ENCODE measurements around the gene ADAMTSL2. TPM values are rescaled to one million over a fixed set of nuclear protein-coding genes. Genes with fewer than 3 reads are reported as not detected.

The ADAMTSL2 gene
- 0.64 to 0.87 TPM (median 0.64 TPM) in 3 replicates for total RNA-seq (2021)
- Bru-seq, nascent RNA: percentile 12 among the genes with signal in this experiment
- long read RNA-seq, experiment 1, full-length matches to known transcripts: 1 of 5 reads
- long read RNA-seq, experiment 1, partial matches to known transcripts: 3 of 5 reads
- long read RNA-seq, experiment 1, other reads (novel, unspliced or antisense): 1 of 5 reads
- long read RNA-seq, experiment 2: 0 reads
- long read RNA-seq, experiment 3: 0 reads

DNA sequence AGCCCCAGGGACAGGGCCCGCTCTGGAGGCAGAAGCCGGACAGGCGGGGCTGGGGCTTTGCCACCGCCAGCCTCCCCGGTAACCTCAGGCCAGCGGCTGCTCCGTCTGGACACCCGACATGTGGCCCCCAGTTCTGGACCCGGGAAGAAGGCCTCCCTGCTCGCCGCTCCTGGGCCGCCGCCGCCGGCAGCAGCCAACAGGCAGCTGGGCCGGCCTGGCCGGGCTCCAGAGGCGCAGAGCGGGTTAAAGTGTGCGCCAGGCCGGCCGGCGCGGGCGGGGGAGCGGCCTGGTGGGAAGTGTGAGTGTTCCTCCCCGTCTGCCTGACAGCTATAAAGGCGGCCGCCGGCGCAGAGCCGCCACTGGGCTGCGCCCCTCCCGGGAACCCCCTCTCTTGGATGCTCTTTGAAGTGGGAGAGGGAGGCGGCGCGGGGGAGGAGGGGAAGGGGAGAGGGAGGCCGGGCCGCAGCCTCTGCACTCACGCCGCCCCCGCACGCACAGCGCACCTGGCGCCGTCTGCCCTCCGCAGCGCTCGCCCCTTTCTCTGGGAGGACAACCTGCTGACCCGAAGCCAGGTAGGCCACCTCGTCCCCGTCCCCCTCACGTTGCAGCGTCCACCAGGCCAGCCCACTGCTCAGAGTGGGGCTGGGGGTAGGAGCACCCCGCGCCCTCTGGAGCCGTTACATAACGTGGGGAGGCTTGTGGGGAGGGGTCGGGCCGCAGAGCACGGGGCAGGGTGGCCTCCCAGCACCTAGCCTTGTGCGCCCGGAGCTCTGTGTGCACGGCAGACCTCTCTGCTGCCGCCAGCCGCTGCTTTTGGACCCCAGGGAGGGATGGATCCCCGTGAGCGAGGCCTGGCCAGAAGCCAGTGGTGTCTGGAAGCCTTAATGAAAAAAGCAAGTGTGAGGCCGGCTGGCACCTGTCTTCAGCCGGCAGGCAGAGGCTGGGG, at the start of gene ADAMTSL2:
ADAMTSL2 (plus strand) TSS at position 359 of the 946 bp plus-strand sequence. CDS start 2,009 bp downstream, outside the sequence.
- ChIA-PET CTCF (interaction anchor here (0.8 to 2.6 kb wide), 13 partner anchors 17 to 208 kb away, joined by 3 to 11 read pairs (median 4); no protein-coding TSS in a partner anchor), POLR2A (interaction anchor here (0.6 kb wide), 1 partner anchor 36 kb away, joined by 3 read pairs; no protein-coding TSS in a partner anchor)
- TF ChIP-seq NFE2L1 (CRISPR knock-in tag; IDR thresholded peaks at IDR 0.05): no peak
- no peak for TF ChIP-seq ATF1 (CRISPR knock-in tag; IDR thresholded peaks at IDR 0.05)
- TF ChIP-seq RELA (CRISPR knock-in tag; IDR thresholded peaks at IDR 0.05; ENCODE audit: borderline replicate concordance): 0 out of 2 replicates have a peak, but pooled peaks have one; percentile 24
- 0 out of 2 replicates have a peak, but pooled peaks have one; percentile 32 for TF ChIP-seq ZNF263 (CRISPR knock-in tag; IDR thresholded peaks at IDR 0.05; ENCODE audit: low read depth)
- no peak for TF ChIP-seq JUN (CRISPR knock-in tag; IDR thresholded peaks at IDR 0.05)
- TF ChIP-seq CREB1 (CRISPR knock-in tag; IDR thresholded peaks at IDR 0.05): no peak
- TF ChIP-seq, protein P1, sequence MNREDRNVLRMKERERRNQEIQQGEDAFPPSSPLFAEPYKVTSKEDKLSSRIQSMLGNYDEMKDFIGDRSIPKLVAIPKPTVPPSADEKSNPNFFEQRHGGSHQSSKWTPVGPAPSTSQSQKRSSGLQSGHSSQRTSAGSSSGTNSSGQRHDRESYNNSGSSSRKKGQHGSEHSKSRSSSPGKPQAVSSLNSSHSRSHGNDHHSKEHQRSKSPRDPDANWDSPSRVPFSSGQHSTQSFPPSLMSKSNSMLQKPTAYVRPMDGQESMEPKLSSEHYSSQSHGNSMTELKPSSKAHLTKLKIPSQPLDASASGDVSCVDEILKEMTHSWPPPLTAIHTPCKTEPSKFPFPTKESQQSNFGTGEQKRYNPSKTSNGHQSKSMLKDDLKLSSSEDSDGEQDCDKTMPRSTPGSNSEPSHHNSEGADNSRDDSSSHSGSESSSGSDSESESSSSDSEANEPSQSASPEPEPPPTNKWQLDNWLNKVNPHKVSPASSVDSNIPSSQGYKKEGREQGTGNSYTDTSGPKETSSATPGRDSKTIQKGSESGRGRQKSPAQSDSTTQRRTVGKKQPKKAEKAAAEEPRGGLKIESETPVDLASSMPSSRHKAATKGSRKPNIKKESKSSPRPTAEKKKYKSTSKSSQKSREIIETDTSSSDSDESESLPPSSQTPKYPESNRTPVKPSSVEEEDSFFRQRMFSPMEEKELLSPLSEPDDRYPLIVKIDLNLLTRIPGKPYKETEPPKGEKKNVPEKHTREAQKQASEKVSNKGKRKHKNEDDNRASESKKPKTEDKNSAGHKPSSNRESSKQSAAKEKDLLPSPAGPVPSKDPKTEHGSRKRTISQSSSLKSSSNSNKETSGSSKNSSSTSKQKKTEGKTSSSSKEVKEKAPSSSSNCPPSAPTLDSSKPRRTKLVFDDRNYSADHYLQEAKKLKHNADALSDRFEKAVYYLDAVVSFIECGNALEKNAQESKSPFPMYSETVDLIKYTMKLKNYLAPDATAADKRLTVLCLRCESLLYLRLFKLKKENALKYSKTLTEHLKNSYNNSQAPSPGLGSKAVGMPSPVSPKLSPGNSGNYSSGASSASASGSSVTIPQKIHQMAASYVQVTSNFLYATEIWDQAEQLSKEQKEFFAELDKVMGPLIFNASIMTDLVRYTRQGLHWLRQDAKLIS (CRISPR knock-in tag; IDR thresholded peaks at IDR 0.05; ENCODE audit: borderline replicate concordance): no peak
- TF ChIP-seq, protein P2, sequence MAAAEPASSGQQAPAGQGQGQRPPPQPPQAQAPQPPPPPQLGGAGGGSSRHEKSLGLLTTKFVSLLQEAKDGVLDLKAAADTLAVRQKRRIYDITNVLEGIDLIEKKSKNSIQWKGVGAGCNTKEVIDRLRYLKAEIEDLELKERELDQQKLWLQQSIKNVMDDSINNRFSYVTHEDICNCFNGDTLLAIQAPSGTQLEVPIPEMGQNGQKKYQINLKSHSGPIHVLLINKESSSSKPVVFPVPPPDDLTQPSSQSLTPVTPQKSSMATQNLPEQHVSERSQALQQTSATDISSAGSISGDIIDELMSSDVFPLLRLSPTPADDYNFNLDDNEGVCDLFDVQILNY (CRISPR knock-in tag; IDR thresholded peaks at IDR 0.05): peak; percentile 37; the same call in 1 of the 2 replicates
- TF ChIP-seq, protein P3, sequence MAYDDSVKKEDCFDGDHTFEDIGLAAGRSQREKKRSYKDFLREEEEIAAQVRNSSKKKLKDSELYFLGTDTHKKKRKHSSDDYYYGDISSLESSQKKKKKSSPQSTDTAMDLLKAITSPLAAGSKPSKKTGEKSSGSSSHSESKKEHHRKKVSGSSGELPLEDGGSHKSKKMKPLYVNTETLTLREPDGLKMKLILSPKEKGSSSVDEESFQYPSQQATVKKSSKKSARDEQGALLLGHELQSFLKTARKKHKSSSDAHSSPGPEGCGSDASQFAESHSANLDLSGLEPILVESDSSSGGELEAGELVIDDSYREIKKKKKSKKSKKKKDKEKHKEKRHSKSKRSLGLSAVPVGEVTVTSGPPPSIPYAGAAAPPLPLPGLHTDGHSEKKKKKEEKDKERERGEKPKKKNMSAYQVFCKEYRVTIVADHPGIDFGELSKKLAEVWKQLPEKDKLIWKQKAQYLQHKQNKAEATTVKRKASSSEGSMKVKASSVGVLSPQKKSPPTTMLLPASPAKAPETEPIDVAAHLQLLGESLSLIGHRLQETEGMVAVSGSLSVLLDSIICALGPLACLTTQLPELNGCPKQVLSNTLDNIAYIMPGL (CRISPR knock-in tag; IDR thresholded peaks at IDR 0.05): peak; percentile 74
- peak; percentile 62 for DNase-seq (ENCODE audit: low spot score)
- H3K27ac Mint-ChIP-seq: no peak within 1 kb of the TSS
- H3K9me3 Mint-ChIP-seq: no peaks in the 10 kb centered on the region
- peaks cover 22% of the 10 kb centered on the region for H3K4me1 Mint-ChIP-seq
- no peaks in the 10 kb centered on the region for H3K36me3 Mint-ChIP-seq
- H3K4me3 Mint-ChIP-seq: peak within 1 kb of the TSS; percentile 50
- peaks cover 25% of the 10 kb centered on the region for H3K27me3 Mint-ChIP-seq (ENCODE audit: low read depth)
- ATAC-seq: peak; percentile 65

DNA sequence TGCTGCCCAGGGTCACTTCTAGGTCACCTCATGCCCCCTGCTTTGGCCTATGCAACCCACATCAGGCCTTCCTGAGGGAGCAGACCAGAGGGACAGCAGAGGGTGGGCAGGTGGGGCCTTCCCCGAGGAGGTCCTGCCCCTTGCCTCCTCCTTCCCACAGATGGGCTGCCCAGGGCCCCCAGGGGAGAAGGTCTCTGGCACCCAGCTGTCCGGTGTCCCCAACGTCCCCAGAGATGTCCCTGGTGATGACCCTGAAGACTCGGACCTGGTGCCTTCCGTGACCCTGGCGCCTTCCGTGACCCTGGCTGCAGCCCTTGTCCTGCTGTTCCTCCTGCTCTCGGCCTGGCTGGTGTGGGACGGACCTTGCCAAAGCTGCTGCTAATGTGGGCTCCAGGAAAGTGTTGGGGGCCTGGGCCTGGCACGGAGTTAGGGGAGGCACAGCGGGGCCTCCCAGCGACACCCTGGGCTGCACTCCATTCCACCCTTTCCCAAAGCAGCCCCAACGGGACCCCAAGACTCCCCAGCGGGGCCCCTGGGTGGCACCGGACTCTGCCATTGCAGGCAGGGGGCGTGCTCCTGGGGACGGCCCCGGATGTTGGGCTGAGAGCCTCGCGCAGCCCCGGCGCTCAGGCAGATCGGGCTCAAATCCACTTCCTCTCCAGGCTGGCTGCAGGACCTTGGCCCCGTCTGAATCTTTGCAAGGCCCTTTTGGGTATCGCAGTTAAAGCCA, 48.8 kb upstream of the ADAMTSL2 start:
- ATAC-seq: peak; percentile 30
- Mint-ChIP-seq H3K4me3 (no peak overlapping the region), H3K9me3 (no peaks in the 10 kb centered on the region), H3K4me1 (no peaks in the 10 kb centered on the region), H3K36me3 (no peaks in the 10 kb centered on the region), H3K27me3 (ENCODE audit: low read depth) (peaks cover 4% of the 10 kb centered on the region), H3K27ac (no peak overlapping the region)
- CTCF ChIA-PET: interaction anchor here (0.6 to 2.4 kb wide), 26 partner anchors 23 to 599 kb away, joined by 3 to 29 read pairs (median 5); partner anchors contain the start of genes CACFD1, GBGT1, STKLD1 and SURF1
- POLR2A ChIA-PET: no interaction called here
- no peak for DNase-seq (ENCODE audit: low spot score)
- TF ChIP-seq SMAD4 (CRISPR knock-in tag; IDR thresholded peaks at IDR 0.05): no peak
- TF ChIP-seq, protein P4, sequence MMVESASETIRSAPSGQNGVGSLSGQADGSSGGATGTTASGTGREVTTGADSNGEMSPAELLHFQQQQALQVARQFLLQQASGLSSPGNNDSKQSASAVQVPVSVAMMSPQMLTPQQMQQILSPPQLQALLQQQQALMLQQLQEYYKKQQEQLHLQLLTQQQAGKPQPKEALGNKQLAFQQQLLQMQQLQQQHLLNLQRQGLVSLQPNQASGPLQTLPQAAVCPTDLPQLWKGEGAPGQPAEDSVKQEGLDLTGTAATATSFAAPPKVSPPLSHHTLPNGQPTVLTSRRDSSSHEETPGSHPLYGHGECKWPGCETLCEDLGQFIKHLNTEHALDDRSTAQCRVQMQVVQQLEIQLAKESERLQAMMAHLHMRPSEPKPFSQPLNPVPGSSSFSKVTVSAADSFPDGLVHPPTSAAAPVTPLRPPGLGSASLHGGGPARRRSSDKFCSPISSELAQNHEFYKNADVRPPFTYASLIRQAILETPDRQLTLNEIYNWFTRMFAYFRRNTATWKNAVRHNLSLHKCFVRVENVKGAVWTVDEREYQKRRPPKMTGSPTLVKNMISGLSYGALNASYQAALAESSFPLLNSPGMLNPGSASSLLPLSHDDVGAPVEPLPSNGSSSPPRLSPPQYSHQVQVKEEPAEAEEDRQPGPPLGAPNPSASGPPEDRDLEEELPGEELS (CRISPR knock-in tag; IDR thresholded peaks at IDR 0.05): no peak
- TF ChIP-seq NR2C2 (CRISPR knock-in tag; IDR thresholded peaks at IDR 0.05): no peak
- TF ChIP-seq ZNF423 (CRISPR knock-in tag; IDR thresholded peaks at IDR 0.05): no peak
